ENCODE measurements around the gene ANOS1.

Gene ANOS1

GRCh38 chrX:8738588-8739189 lies 6.8 kb upstream of the ANOS1 start:
- no peak overlapping the region for H3K9ac ChIP-seq (ENCODE audit: low read length)
- H3K27ac ChIP-seq (ENCODE audit: low read depth, low read length), result no peak overlapping the region
- H3K27me3 ChIP-seq (ENCODE audit: control insufficient read depth, insufficient read depth, low read length), result no peaks in the 10 kb centered on the region
- H3K4me1 ChIP-seq (ENCODE audit: control insufficient read depth, insufficient read depth, low read length), result no peaks in the 10 kb centered on the region
- no peak overlapping the region for H3K4me3 ChIP-seq (ENCODE audit: low read length)
- no peaks in the 10 kb centered on the region for H3K36me3 ChIP-seq (ENCODE audit: control insufficient read depth, insufficient read depth, low read length)

GRCh38 chrX:8737883-8738282 lies 5.9 kb upstream of the ANOS1 start:
- no peaks in the 10 kb centered on the region for H3K27me3 ChIP-seq (ENCODE audit: control insufficient read depth, insufficient read depth, low read length)
- H3K36me3 ChIP-seq (ENCODE audit: control insufficient read depth, insufficient read depth, low read length), result no peaks in the 10 kb centered on the region
- H3K27ac ChIP-seq (ENCODE audit: low read depth, low read length), result no peak overlapping the region
- no peak overlapping the region for H3K9ac ChIP-seq (ENCODE audit: low read length)
- H3K4me3 ChIP-seq (ENCODE audit: low read length), result no peak overlapping the region
- H3K4me1 ChIP-seq (ENCODE audit: control insufficient read depth, insufficient read depth, low read length), result no peaks in the 10 kb centered on the region

GRCh38 chrX:8730812-8731558 lies 952 bp downstream of the ANOS1 start:
- H3K27me3 ChIP-seq (ENCODE audit: control insufficient read depth, insufficient read depth, low read length), result no peaks in the 10 kb centered on the region
- no peaks in the 10 kb centered on the region for H3K36me3 ChIP-seq (ENCODE audit: control insufficient read depth, insufficient read depth, low read length)
- no peaks in the 10 kb centered on the region for H3K4me1 ChIP-seq (ENCODE audit: control insufficient read depth, insufficient read depth, low read length)
- H3K9ac ChIP-seq (ENCODE audit: low read length), result no peak overlapping the region
- H3K4me3 ChIP-seq (ENCODE audit: low read length), result peak overlapping the region; percentile 56
- no peak overlapping the region for H3K27ac ChIP-seq (ENCODE audit: low read depth, low read length)

GRCh38 chrX:8729811-8730210 lies 2.1 kb downstream of the ANOS1 start:
- Histone ChIP-seq H3K4me3 (ENCODE audit: low read length) (no peak overlapping the region), H3K4me1 (ENCODE audit: control insufficient read depth, insufficient read depth, low read length) (no peaks in the 10 kb centered on the region), H3K36me3 (ENCODE audit: control insufficient read depth, insufficient read depth, low read length) (no peaks in the 10 kb centered on the region), H3K27me3 (ENCODE audit: control insufficient read depth, insufficient read depth, low read length) (no peaks in the 10 kb centered on the region), H3K27ac (ENCODE audit: low read depth, low read length) (no peak overlapping the region), H3K9ac (ENCODE audit: low read length) (no peak overlapping the region)

- no peaks in the 10 kb centered on the region for H3K27me3 ChIP-seq (ENCODE audit: control insufficient read depth, insufficient read depth, low read length)
- H3K4me3 ChIP-seq (ENCODE audit: low read length), result no peak overlapping the region
- no peak overlapping the region for H3K27ac ChIP-seq (ENCODE audit: low read depth, low read length)
These were observed 2.9 kb downstream of the ANOS1 start for GRCh38 chrX:8728932-8729535.

GRCh38 chrX:8726031-8726652 lies 5.8 kb downstream of the ANOS1 start:
- Histone ChIP-seq H3K4me3 (ENCODE audit: low read length) (no peak overlapping the region), H3K27ac (ENCODE audit: low read depth, low read length) (no peak overlapping the region), H3K36me3 (ENCODE audit: control insufficient read depth, insufficient read depth, low read length) (no peaks in the 10 kb centered on the region), H3K9ac (ENCODE audit: low read length) (no peak overlapping the region), H3K27me3 (ENCODE audit: control insufficient read depth, insufficient read depth, low read length) (no peaks in the 10 kb centered on the region), H3K4me1 (ENCODE audit: control insufficient read depth, insufficient read depth, low read length) (no peaks in the 10 kb centered on the region)

More at GRCh38 chrX:8728932-8729535, 2.9 kb downstream of the ANOS1 start:
- no peaks in the 10 kb centered on the region for H3K4me1 ChIP-seq (ENCODE audit: control insufficient read depth, insufficient read depth, low read length)
- H3K36me3 ChIP-seq (ENCODE audit: control insufficient read depth, insufficient read depth, low read length), result no peaks in the 10 kb centered on the region
- H3K9ac ChIP-seq (ENCODE audit: low read length), result no peak overlapping the region

GRCh38 chrX:8724300-8724699 lies 7.6 kb downstream of the ANOS1 start:
- Histone ChIP-seq H3K9ac (ENCODE audit: low read length) (no peak overlapping the region), H3K36me3 (ENCODE audit: control insufficient read depth, insufficient read depth, low read length) (no peaks in the 10 kb centered on the region), H3K4me3 (ENCODE audit: low read length) (no peak overlapping the region), H3K27me3 (ENCODE audit: control insufficient read depth, insufficient read depth, low read length) (no peaks in the 10 kb centered on the region), H3K27ac (ENCODE audit: low read depth, low read length) (no peak overlapping the region), H3K4me1 (ENCODE audit: control insufficient read depth, insufficient read depth, low read length) (no peaks in the 10 kb centered on the region)

- Histone ChIP-seq H3K36me3 (ENCODE audit: control insufficient read depth, insufficient read depth, low read length) (no peaks in the 10 kb centered on the region), H3K27ac (ENCODE audit: low read depth, low read length) (no peak overlapping the region), H3K4me3 (ENCODE audit: low read length) (no peak overlapping the region), H3K27me3 (ENCODE audit: control insufficient read depth, insufficient read depth, low read length) (no peaks in the 10 kb centered on the region), H3K4me1 (ENCODE audit: control insufficient read depth, insufficient read depth, low read length) (no peaks in the 10 kb centered on the region), H3K9ac (ENCODE audit: low read length) (no peak overlapping the region)
These were observed 10.4 kb downstream of the ANOS1 start for GRCh38 chrX:8721536-8721935.

- Histone ChIP-seq H3K4me1 (ENCODE audit: control insufficient read depth, insufficient read depth, low read length) (no peaks in the 10 kb centered on the region), H3K4me3 (ENCODE audit: low read length) (no peak overlapping the region), H3K36me3 (ENCODE audit: control insufficient read depth, insufficient read depth, low read length) (no peaks in the 10 kb centered on the region), H3K9ac (ENCODE audit: low read length) (no peak overlapping the region), H3K27me3 (ENCODE audit: control insufficient read depth, insufficient read depth, low read length) (no peaks in the 10 kb centered on the region), H3K27ac (ENCODE audit: low read depth, low read length) (no peak overlapping the region)
These were observed 11.8 kb downstream of the ANOS1 start for GRCh38 chrX:8720136-8720535.

- no peaks in the 10 kb centered on the region for H3K4me1 ChIP-seq (ENCODE audit: control insufficient read depth, insufficient read depth, low read length)
- H3K9ac ChIP-seq (ENCODE audit: low read length), result no peak overlapping the region
- H3K36me3 ChIP-seq (ENCODE audit: control insufficient read depth, insufficient read depth, low read length), result no peaks in the 10 kb centered on the region
- no peaks in the 10 kb centered on the region for H3K27me3 ChIP-seq (ENCODE audit: control insufficient read depth, insufficient read depth, low read length)
- H3K4me3 ChIP-seq (ENCODE audit: low read length), result no peak overlapping the region
- H3K27ac ChIP-seq (ENCODE audit: low read depth, low read length), result no peak overlapping the region
These were observed 14.6 kb downstream of the ANOS1 start for GRCh38 chrX:8717354-8717753.

GRCh38 chrX:8714164-8714563 lies 17.8 kb downstream of the ANOS1 start:
- Histone ChIP-seq H3K27ac (ENCODE audit: low read depth, low read length) (no peak overlapping the region), H3K4me1 (ENCODE audit: control insufficient read depth, insufficient read depth, low read length) (no peaks in the 10 kb centered on the region), H3K36me3 (ENCODE audit: control insufficient read depth, insufficient read depth, low read length) (no peaks in the 10 kb centered on the region), H3K27me3 (ENCODE audit: control insufficient read depth, insufficient read depth, low read length) (no peaks in the 10 kb centered on the region), H3K4me3 (ENCODE audit: low read length) (no peak overlapping the region), H3K9ac (ENCODE audit: low read length) (no peak overlapping the region)

GRCh38 chrX:8711401-8711800 lies 20.5 kb downstream of the ANOS1 start:
- Histone ChIP-seq H3K27ac (ENCODE audit: low read depth, low read length) (no peak overlapping the region), H3K4me1 (ENCODE audit: control insufficient read depth, insufficient read depth, low read length) (no peaks in the 10 kb centered on the region), H3K36me3 (ENCODE audit: control insufficient read depth, insufficient read depth, low read length) (no peaks in the 10 kb centered on the region), H3K4me3 (ENCODE audit: low read length) (no peak overlapping the region), H3K27me3 (ENCODE audit: control insufficient read depth, insufficient read depth, low read length) (no peaks in the 10 kb centered on the region), H3K9ac (ENCODE audit: low read length) (no peak overlapping the region)

Data from rectal smooth muscle tissue (tissue), 1 donor.